ENCODE data around the gene ZNF554. TPM values are rescaled to one million over a fixed set of nuclear protein-coding genes. Genes with fewer than 3 reads are reported as not detected.

ZNF554 gene
- polyA plus RNA-seq, 1 experiment = 2.0 TPM

GRCh38 chr19:2785244-2785997, 34.2 kb upstream of the ZNF554 start, which contains the start of gene THOP1:
THOP1 (plus strand) TSS chr19:2785503; CDS start chr19:2785663, 160 bp downstream.
- no peak for TF ChIP-seq CTCF (IDR thresholded peaks at IDR 0.05; ENCODE audit: low read depth, low read length)
- ChIA-PET CTCF (interaction anchor here (1.0 to 1.3 kb wide), 2 partner anchors 102 to 137 kb away, joined by 3 to 4 read pairs; no protein-coding TSS in a partner anchor), POLR2A (interaction anchor here (1.0 kb wide), 1 partner anchor 309 kb away, joined by 4 read pairs; the partner anchor contains the start of gene GADD45B)
- no peaks in the 10 kb centered on the region for H3K27me3 ChIP-seq (ENCODE audit: control insufficient read depth, insufficient read depth, low read length)
- H3K4me3 ChIP-seq (ENCODE audit: low read depth, low read length) = peak within 1 kb of the TSS; percentile 88
- no peak within 1 kb of the TSS for H3K27ac ChIP-seq (ENCODE audit: low read depth, low read length)
- peaks cover 5% of the 10 kb centered on the region; the same call in 1 of the 2 replicates for H3K9me3 ChIP-seq (ENCODE audit: control insufficient read depth, insufficient read depth, low read length)
- peak; percentile 96 for DNase-seq (ENCODE audit: low read depth, low spot score)

- no peak for DNase-seq (ENCODE audit: low read depth, low spot score)
- ChIA-PET POLR2A (no interaction called here), CTCF (no interaction called here)
- TF ChIP-seq CTCF (IDR thresholded peaks at IDR 0.05; ENCODE audit: low read depth, low read length) = no peak
- Histone ChIP-seq H3K4me3 (ENCODE audit: low read depth, low read length) (no peak overlapping the region), H3K9me3 (ENCODE audit: control insufficient read depth, insufficient read depth, low read length) (peaks cover 5% of the 10 kb centered on the region; the same call in 1 of the 2 replicates), H3K27ac (ENCODE audit: low read depth, low read length) (no peak overlapping the region), H3K27me3 (ENCODE audit: control insufficient read depth, insufficient read depth, low read length) (no peaks in the 10 kb centered on the region)
Measured at GRCh38 chr19:2787115-2787514, 32.6 kb upstream of the ZNF554 start.

GRCh38 chr19:2788237-2788636, 31.4 kb upstream of the ZNF554 start:
- Histone ChIP-seq H3K27ac (ENCODE audit: low read depth, low read length) (no peak overlapping the region), H3K27me3 (ENCODE audit: control insufficient read depth, insufficient read depth, low read length) (no peaks in the 10 kb centered on the region), H3K9me3 (ENCODE audit: control insufficient read depth, insufficient read depth, low read length) (no peaks in the 10 kb centered on the region; the same call in 1 of the 2 replicates), H3K4me3 (ENCODE audit: low read depth, low read length) (no peak overlapping the region)
- TF ChIP-seq CTCF (IDR thresholded peaks at IDR 0.05; ENCODE audit: low read depth, low read length) = no peak
- no peak for DNase-seq (ENCODE audit: low read depth, low spot score)
- ChIA-PET POLR2A (no interaction called here), CTCF (no interaction called here)

GRCh38 chr19:2790194-2790556, 29.5 kb upstream of the ZNF554 start:
- CTCF ChIA-PET = no interaction called here
- POLR2A ChIA-PET = no interaction called here

More at GRCh38 chr19:2790194-2790556, 29.5 kb upstream of the ZNF554 start:
- H3K4me3 ChIP-seq (ENCODE audit: low read depth, low read length) = no peak overlapping the region
- H3K9me3 ChIP-seq (ENCODE audit: control insufficient read depth, insufficient read depth, low read length) = no peaks in the 10 kb centered on the region; the same call in 1 of the 2 replicates
- H3K27me3 ChIP-seq (ENCODE audit: control insufficient read depth, insufficient read depth, low read length) = no peaks in the 10 kb centered on the region
- DNase-seq (ENCODE audit: low read depth, low spot score) = no peak
- no peak overlapping the region for H3K27ac ChIP-seq (ENCODE audit: low read depth, low read length)
- TF ChIP-seq CTCF (IDR thresholded peaks at IDR 0.05; ENCODE audit: low read depth, low read length) = no peak

All from AG04450 (cell line).